T-helper 1 cell (primary cell): ENCODE measurements around the gene THRB.
A peak's percentile ranks its signal among the peaks of the same experiment; 100 is the strongest.

ENCODE experiments used
- DNase-seq, 5 donors: peaks; one replicate each; pipeline ENCODE4 v3.0.0-alpha.2; 2012 to 2020

THRB gene

DNA sequence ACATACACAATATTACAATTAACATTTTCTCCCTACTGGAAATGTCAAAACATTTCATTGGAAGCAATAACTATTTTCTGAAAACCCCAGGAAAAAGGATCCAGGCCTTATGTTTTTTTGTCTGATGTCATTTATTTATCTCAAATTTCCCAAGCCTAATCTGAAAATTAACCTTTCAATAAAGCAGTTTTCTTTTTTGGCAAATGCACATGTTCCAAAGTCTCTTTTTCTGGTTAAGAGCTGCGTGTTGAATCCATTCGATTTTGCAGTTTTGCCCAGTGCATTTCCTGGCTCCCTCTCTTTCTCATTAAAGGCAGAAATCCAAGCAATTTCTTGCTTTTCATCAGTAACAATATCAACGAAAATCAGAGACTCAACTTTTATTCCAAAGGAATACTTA lies 327.2 kb downstream of the THRB start:
- no peak for DNase-seq

- no peak for DNase-seq
These were observed 328.1 kb downstream of the THRB start for GRCh38 chr3:24166515-24166914.

GRCh38 chr3:24165603-24165982 lies 329.1 kb downstream of the THRB start:
- no peak for DNase-seq

- DNase-seq: no peak
These were observed 329.6 kb downstream of the THRB start for GRCh38 chr3:24164967-24165602.

- no peak for DNase-seq
These were observed 331.7 kb downstream of the THRB start for GRCh38 chr3:24162929-24163328.

DNA sequence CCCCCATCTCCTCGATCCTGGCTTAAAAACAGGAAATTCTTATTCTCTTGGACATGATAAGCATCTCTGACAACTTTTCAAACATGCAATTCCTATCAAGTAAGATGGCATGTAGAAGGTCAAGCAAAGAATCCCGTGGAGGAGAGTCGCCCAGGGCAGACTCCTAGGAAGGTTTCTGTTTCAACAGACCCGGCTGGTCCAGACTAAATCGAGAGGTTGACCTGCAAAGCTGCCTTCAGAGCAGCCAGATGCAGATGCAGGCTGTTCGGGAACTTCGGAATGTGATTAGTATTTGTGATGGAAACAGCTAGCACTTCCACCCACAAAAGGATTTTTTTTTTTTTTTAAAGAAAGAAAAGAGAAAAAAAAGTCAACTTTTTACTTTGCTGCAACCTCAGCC lies 332.8 kb downstream of the THRB start:
- DNase-seq: no peak

- no peak for DNase-seq
These were observed 334.1 kb downstream of the THRB start for GRCh38 chr3:24160424-24161095.

- DNase-seq: peak in 1 of 5 donors; percentile 58
These were observed 335.7 kb downstream of the THRB start for GRCh38 chr3:24158761-24159454.

- no peak for DNase-seq
These were observed 337.5 kb downstream of the THRB start for GRCh38 chr3:24157106-24157505.

DNA sequence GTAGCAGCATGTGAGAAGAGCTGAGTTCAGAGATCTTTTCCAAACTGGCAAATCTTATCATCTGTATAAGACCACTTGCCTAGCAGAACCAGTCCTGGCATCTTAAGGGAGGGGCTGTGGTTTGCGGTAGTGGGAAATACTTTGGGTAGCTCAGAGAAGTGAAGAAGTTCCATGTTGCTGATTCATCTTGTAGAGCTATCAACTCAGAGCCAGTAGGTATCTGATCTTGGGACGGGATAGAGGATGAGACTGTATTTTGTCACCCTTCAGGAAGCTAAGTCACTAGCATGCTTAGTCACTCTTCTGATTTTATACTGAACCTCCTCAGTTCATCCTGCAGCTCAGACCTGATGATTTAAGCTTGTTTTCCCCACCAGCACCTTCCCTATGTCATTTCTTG lies 338.2 kb downstream of the THRB start:
- DNase-seq: peak in 1 of 5 donors; percentile 33

DNA sequence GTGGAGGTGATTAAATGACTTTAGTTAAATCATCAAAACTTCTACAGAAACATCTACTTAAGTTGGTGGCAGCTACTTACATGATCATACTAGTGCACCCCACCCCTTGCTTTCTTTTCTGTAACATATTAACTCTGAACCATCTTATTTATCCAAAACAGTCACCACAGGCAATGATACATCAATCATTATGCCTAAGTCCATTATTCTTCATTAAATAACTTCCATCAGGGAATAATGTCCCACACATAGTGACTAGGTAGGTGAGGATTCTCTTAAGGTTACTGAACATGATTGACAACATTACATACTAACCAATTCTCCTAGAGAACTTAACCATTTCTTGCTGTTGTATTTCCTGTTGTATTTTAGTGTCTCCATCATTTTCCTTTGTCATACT lies 339.4 kb downstream of the THRB start:
- no peak for DNase-seq

GRCh38 chr3:24154781-24155180 lies 339.9 kb downstream of the THRB start:
- no peak for DNase-seq

DNA sequence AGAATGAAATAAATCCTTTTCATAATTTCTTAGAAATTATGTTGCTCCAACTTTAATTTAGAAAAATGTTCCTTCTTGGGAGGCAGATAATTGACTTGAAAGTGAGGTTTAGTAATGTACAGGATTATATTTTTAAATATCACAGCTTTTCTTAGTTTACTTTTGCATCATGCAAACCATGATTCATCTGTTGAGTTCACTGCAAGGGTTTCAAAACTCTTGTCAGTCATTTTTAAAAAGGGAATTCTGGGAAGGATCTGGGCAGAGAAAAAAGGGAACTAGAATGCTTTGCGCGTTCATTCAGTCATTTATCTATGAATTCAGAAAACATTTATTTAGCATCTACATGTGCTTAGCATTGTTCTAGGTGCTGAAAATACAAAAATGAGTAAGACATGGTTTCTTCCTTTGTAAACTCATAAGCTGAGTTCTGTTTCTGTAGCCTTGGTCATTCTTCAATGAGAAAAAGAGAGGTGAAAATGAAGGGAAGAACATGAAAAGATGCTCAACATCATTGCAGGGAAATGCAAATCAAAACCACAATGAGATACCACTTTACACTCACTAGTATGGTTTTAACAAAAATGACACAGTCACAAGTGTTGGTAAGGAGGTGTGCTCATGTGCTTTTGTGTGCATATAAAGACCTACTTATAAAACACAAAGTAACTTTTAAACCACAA lies 340.5 kb downstream of the THRB start:
- peak in 1 of 5 donors; percentile 56 for DNase-seq

GRCh38 chr3:24151594-24151993 lies 343.1 kb downstream of the THRB start:
- no peak for DNase-seq

DNA sequence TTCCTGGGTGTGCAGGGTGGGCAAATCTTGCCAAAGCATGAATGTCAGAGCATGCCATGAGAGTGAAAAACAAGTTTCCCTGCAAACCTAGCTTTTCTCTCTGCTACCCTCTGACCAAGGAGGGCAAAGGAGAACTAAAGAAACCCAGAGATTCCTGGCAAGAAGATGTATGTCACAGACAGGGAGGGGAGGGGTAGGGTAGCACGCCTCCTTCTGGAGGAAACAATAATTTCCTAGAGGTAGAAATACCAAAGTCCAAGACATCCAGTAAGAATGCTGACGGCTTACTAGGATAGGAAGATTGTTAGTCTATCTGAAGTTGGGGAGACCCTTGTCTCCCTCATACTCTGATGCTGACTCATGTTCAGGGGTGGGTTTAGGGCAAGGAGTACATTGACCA lies 345.6 kb downstream of the THRB start:
- DNase-seq: no peak

GRCh38 chr3:24145981-24146822 lies 348.4 kb downstream of the THRB start:
- no peak for DNase-seq

- no peak for DNase-seq
These were observed 349.2 kb downstream of the THRB start for GRCh38 chr3:24145481-24145880.

GRCh38 chr3:24142127-24142526 lies 352.5 kb downstream of the THRB start:
- DNase-seq: no peak

- DNase-seq: no peak
These were observed 353.1 kb downstream of the THRB start for GRCh38 chr3:24141548-24141947.

DNA sequence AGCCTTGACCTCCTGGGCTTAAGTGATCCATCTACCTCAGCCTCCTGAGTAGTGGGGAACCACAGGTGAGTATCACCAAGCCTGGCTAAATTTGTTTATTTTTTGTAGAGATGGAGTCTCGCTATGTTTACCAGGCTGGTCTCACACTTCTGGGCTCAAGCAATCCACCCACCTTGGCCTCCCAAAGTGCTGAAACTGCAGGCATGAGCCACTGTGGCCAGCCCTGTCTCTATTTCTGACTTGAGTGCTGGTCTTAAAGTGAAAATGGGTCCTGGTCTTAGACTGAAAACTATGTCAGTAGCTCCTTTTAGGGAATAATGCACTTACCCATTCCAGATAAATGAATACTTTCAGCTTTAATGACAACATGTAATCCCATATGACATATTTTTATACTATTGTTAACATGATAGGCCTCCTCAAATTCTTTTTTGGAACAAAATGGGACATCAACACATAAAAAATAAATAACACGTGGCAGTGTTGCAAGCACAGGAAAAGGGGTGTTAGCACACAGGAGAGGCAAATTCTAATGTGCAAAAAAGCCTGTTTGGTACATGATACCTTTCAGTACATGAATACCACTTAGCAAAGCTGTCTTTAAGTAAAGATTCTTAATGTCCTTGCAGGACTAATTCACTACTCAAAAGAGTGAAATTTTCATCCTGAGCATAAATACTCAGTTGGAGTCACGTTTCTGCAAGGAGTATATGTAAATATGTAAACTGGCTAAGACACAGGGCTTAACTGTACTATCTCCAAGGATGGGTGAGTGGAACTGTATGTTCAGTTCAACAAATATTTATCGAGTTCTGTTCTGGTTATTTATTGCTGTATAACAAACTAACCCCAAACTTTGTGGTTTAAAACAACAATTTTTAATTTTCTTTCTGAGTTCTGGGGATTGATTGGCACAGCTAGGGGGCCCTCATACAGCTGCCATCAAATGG lies 354.9 kb downstream of the THRB start:
- no peak for DNase-seq

GRCh38 chr3:24138876-24139256 lies 355.8 kb downstream of the THRB start:
- DNase-seq: no peak
